CD4-positive, alpha-beta T cell (primary cell): Measurements from ENCODE around the gene LRRTM4. TPM values are rescaled to one million over a fixed set of nuclear protein-coding genes. Genes with fewer than 3 reads are reported as not detected.
"Not testable (repeated sequence)": the region's sequence is repeated elsewhere in the genome, so short reads cannot be mapped to it uniquely, and the experiment has no call there.

Source experiments
- ATAC-seq: fragments of 200-7000 bp; cut with Tn5 transposase; one replicate; pipeline ENCODE4 v1.10.0; 2022; ENCODE audit warnings: mild to moderate bottlenecking; ENCODE audit not compliant: poor library complexity
- CTCF ChIA-PET: fragments of 350-600 bp; sonication (Branson Sonifier 250); formaldehyde crosslinking; loops from one replicate; lab custom pipeline; 2021; ENCODE audit warnings: antibody characterized with exemption, inconsistent platforms; lab: Charles Lee
- POLR2A ChIA-PET: fragments of 350-600 bp; sonication (Branson Sonifier 250); formaldehyde crosslinking; loops from one replicate; lab custom pipeline; 2021; ENCODE audit warnings: antibody characterized with exemption, inconsistent platforms; lab: Charles Lee
- DNase-seq, 14 experiments: peaks; one replicate each; pipeline ENCODE4 v3.0.0-alpha.2; 2013 to 2020; ENCODE audit warnings: mixed read lengths in 2 of 14
- H3K27ac ChIP-seq, 2 donors: one replicate each; pipeline versions ENCODE4 v1.5.1 to v1.7.0; 2013; ENCODE audit warnings: low read length in 2 of 2, low read depth in 1 of 2, mild to moderate bottlenecking in 1 of 2
- H3K27me3 ChIP-seq, 2 experiments: 1 replicate in 1 of 2; 2 replicates in 1 of 2; pipeline versions ENCODE4 v1.6.1 to v1.7.0; 2013; ENCODE audit warnings: low read length in 2 of 2, control low read depth in 1 of 2, mild to moderate bottlenecking in 1 of 2, moderate library complexity in 1 of 2; ENCODE audit not compliant: insufficient read depth in 2 of 2, control insufficient read depth in 1 of 2
- H3K36me3 ChIP-seq: one replicate; pipeline ENCODE4 v1.6.1; 2013; ENCODE audit warnings: low read length, control low read depth; ENCODE audit not compliant: insufficient read depth
- H3K4me1 ChIP-seq: one replicate; pipeline ENCODE4 v1.6.1; 2013; ENCODE audit warnings: low read length, control low read depth; ENCODE audit not compliant: insufficient read depth
- H3K4me3 ChIP-seq: one replicate; pipeline ENCODE4 v1.5.1; 2013; ENCODE audit warnings: mild to moderate bottlenecking, low read length, moderate library complexity
- H3K9me3 ChIP-seq, 2 experiments: 1 replicate in 1 of 2; 2 replicates in 1 of 2; pipeline versions ENCODE4 v1.6.1 to v1.7.0; 2013; ENCODE audit warnings: low read length in 2 of 2, mild to moderate bottlenecking in 2 of 2, control low read depth in 1 of 2, moderate library complexity in 1 of 2; ENCODE audit not compliant: control insufficient read depth in 1 of 2, insufficient read depth in 1 of 2
- H3K27ac Mint-ChIP-seq: one replicate; pipeline ENCODE4 v1.8.0; 2020; ENCODE audit warnings: mixed read lengths
- H3K27me3 Mint-ChIP-seq: one replicate; pipeline ENCODE4 v1.8.0; 2021; ENCODE audit warnings: mixed read lengths
- H3K36me3 Mint-ChIP-seq: one replicate; pipeline ENCODE4 v1.8.0; 2021; ENCODE audit warnings: low read depth, mixed read lengths
- H3K4me1 Mint-ChIP-seq: one replicate; pipeline ENCODE4 v1.8.0; 2021; ENCODE audit warnings: low read depth, mixed read lengths
- H3K4me3 Mint-ChIP-seq: one replicate; pipeline ENCODE4 v1.8.0; 2020; ENCODE audit warnings: mild to moderate bottlenecking, mixed read lengths
- H3K9me3 Mint-ChIP-seq: one replicate; pipeline ENCODE4 v1.8.0; 2020; ENCODE audit warnings: mixed read lengths
- intact Hi-C, 2 experiments: fragments of 100-400 bp; cut with DNase I in 1 of 2; cut with micrococcal nuclease in 1 of 2; formaldehyde crosslinking; loops; one replicate each; pipeline versions ENCODE4 v1.15.1 to v1.9.0; 2023 to 2025; cut with DNase I, micrococcal nuclease
- total RNA-seq, 174 experiments: library from RNA in 2 of 174; stranded (reverse) in 2 of 174; gene quantifications; one replicate each; pipeline ENCODE4 v1.2.3 and lab custom pipeline; 2021 to 2026
- TF ChIP-seq, protein P1 (sequence below): fragments of 200-600 bp; IDR thresholded peaks from one replicate; pipeline ENCODE4 v1.8.0; 2022; ENCODE audit warnings: antibody characterized with exemption, mild to moderate bottlenecking

LRRTM4 gene
- total RNA-seq, 2 experiments from 2014 or later: not detected

DNA sequence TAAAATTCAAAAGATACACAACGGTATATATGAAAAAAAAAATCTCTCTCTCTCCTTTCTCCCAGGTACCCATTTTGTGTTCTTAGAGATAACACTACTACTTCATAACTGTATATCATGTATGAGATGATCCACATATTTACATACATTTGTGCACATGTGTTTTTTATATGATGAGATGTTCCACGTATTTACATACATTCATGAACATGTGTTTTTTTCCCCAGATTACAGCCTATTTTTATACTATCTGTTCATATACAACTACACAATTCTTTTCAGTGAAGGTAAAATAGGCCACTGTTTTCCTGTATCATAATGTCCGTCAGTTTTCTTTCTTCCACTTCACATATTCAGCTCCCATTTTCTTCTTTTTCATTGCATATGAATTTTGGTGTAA, 808.9 kb downstream of the LRRTM4 start:
- no peaks in the 10 kb centered on the region for H3K4me1 ChIP-seq
- DNase-seq (no peak), ATAC-seq (no peak)
- H3K9me3 ChIP-seq: peaks cover 3 to 4% of the 10 kb centered on the region in 2 experiments
- ChIA-PET CTCF (no interaction called here), POLR2A (no interaction called here)
- no peaks in the 10 kb centered on the region for H3K36me3 ChIP-seq
- H3K4me3 ChIP-seq: no peak overlapping the region
- H3K27ac ChIP-seq: no peak overlapping the region
- TF ChIP-seq, protein P1, sequence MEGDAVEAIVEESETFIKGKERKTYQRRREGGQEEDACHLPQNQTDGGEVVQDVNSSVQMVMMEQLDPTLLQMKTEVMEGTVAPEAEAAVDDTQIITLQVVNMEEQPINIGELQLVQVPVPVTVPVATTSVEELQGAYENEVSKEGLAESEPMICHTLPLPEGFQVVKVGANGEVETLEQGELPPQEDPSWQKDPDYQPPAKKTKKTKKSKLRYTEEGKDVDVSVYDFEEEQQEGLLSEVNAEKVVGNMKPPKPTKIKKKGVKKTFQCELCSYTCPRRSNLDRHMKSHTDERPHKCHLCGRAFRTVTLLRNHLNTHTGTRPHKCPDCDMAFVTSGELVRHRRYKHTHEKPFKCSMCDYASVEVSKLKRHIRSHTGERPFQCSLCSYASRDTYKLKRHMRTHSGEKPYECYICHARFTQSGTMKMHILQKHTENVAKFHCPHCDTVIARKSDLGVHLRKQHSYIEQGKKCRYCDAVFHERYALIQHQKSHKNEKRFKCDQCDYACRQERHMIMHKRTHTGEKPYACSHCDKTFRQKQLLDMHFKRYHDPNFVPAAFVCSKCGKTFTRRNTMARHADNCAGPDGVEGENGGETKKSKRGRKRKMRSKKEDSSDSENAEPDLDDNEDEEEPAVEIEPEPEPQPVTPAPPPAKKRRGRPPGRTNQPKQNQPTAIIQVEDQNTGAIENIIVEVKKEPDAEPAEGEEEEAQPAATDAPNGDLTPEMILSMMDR: no peak
- peaks cover 8% of the 10 kb centered on the region for H3K9me3 Mint-ChIP-seq
- H3K36me3 Mint-ChIP-seq: no peaks in the 10 kb centered on the region
- H3K27me3 ChIP-seq: no peaks in the 10 kb centered on the region
- H3K4me1 Mint-ChIP-seq: no peaks in the 10 kb centered on the region
- H3K4me3 Mint-ChIP-seq: no peak overlapping the region
- intact Hi-C loops: no loop called here
- no peaks in the 10 kb centered on the region for H3K27me3 Mint-ChIP-seq
- H3K27ac Mint-ChIP-seq: no peak overlapping the region

DNA sequence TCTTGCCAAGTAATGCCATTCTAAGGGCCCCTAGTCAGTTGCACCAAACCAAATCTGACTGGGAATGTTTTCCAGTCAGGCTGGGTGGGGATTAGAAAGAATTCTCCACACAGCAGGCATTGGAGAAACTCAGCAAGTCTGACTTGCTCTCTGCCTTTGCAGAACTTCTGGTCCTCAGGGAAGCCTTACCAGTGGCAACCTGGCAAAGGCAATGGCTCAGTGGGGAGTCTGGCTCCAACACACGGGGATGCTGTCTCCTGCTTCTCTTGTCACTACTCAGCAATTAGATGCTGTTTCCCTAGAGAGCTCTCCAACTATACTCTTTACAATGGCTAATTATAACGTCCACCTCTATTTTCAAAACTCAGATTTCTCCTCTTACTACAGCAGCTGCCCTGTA, 810.7 kb downstream of the LRRTM4 start:
- Histone ChIP-seq H3K36me3 (no peaks in the 10 kb centered on the region), H3K27me3 (no peaks in the 10 kb centered on the region), H3K9me3 (peaks cover 3 to 9% of the 10 kb centered on the region in 2 experiments), H3K4me3 (no peak overlapping the region), H3K27ac (no peak overlapping the region), H3K4me1 (no peaks in the 10 kb centered on the region)
- Mint-ChIP-seq H3K9me3 (peaks cover 8% of the 10 kb centered on the region), H3K27ac (no peak overlapping the region), H3K4me1 (no peaks in the 10 kb centered on the region), H3K4me3 (no peak overlapping the region), H3K27me3 (no peaks in the 10 kb centered on the region), H3K36me3 (no peaks in the 10 kb centered on the region)
- CTCF ChIA-PET: no interaction called here
- POLR2A ChIA-PET: no interaction called here
- DNase-seq (no peak), ATAC-seq (no peak)
- TF ChIP-seq, protein P1: no peak
- intact Hi-C loops: no loop called here

DNA sequence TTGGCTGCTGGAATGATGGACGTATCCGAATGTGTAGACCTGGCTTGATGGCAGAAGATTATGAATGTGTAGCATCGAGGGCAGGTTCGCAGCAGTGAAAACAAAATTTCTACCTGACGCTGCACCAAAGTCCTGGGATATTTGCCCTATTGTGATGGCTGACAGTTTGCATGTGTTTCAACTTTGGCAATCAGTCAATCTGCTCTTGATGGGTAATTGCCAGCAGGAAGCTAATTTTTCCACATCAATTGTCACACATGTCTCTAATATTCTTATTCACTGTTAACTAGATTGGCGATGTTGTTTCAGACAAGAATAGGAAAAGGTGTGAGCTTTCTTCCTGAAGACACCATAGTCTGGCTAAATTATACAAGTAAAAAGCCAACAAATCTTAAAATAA, 821.3 kb downstream of the LRRTM4 start:
- Mint-ChIP-seq H3K9me3 (no peaks in the 10 kb centered on the region), H3K36me3 (no peaks in the 10 kb centered on the region), H3K27me3 (no peaks in the 10 kb centered on the region), H3K27ac (no peak overlapping the region), H3K4me1 (no peaks in the 10 kb centered on the region), H3K4me3 (no peak overlapping the region)
- no peaks in the 10 kb centered on the region for H3K36me3 ChIP-seq
- no peak overlapping the region for H3K27ac ChIP-seq
- ATAC-seq (no peak), DNase-seq (no peak)
- CTCF ChIA-PET: no interaction called here
- no peaks in the 10 kb centered on the region for H3K27me3 ChIP-seq
- intact Hi-C loops: no loop called here
- peaks cover 3 to 15% of the 10 kb centered on the region in 2 experiments for H3K9me3 ChIP-seq
- H3K4me3 ChIP-seq: no peak overlapping the region
- H3K4me1 ChIP-seq: no peaks in the 10 kb centered on the region
- TF ChIP-seq, protein P1: no peak
- POLR2A ChIA-PET: no interaction called here

DNA sequence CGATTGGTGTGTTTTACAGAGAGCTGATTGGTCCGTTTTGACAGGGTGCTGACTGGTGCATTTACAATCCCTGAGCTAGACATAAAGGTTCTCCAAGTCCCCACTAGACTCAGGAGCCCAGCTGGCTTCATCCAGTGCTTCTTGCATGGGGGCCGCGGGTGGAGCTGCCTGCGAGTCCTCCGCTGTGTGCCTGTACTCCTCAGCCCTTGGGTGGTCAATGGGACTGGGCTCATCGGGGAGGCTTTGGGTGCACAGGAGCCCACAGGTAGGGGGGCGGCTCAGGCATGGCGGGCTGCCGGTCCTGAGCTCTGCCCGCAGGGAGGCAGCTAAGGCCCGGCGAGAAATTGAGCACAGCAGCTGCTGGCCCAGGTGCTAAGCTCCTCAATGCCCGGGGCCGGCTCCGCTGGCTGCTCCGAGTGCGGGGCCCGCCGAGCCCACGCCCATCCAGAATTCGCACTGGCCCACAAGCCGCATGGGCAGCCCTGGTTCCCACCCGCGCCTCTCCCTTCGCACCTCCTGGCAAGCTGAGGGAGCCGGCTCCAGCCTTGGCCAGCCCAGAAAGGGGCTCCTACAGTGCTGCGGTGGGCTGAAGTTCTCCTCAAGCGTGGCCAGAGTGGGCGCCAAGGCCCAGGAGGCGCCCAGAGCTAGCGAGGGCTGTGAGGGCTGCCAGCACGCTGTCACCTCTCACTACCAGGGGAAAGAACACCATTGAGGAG, 824.0 kb downstream of the LRRTM4 start:
- H3K27me3 Mint-ChIP-seq, POLR2A ChIA-PET: not testable (repeated sequence)
- CTCF ChIA-PET: interaction anchor here (0.5 kb wide), 1 partner anchor 137 kb away, joined by 3 read pairs; no protein-coding TSS in a partner anchor

More for the DNA sequence above, 824.0 kb downstream of the LRRTM4 start:
- H3K4me1 Mint-ChIP-seq, H3K27me3 ChIP-seq, H3K4me1 ChIP-seq, H3K36me3 Mint-ChIP-seq, intact Hi-C loops, H3K4me3 Mint-ChIP-seq, H3K27ac Mint-ChIP-seq, H3K27ac ChIP-seq, ATAC-seq, H3K9me3 Mint-ChIP-seq, H3K36me3 ChIP-seq, H3K4me3 ChIP-seq, DNase-seq: not testable (repeated sequence)
- H3K9me3 ChIP-seq: peaks cover 3 to 15% of the 10 kb centered on the region in 2 experiments
